HepG2 (cell line): ENCODE measurements around the gene CD300A. TPM values are rescaled to one million over a fixed set of nuclear protein-coding genes. Genes with fewer than 3 reads are reported as not detected.
A peak's percentile ranks its signal among the peaks of the same experiment; 100 is the strongest.

Experiments
- CREM ChIP-seq, 2 experiments: sonication (generic) in 1 of 2; formaldehyde crosslinking in 1 of 2; IDR thresholded peaks; 2 replicates each; pipeline versions ENCODE4 v1.4.0 to v1.6.1; 2016 to 2020; ENCODE audit warnings: antibody characterized with exemption in 1 of 2, mild to moderate bottlenecking in 1 of 2, missing genetic modification reagents in 1 of 2
- DR1 ChIP-seq: sonication (generic); formaldehyde crosslinking; IDR thresholded peaks from 2 replicates; pipeline ENCODE4 v1.8.0; 2021; ENCODE audit warnings: mild to moderate bottlenecking, missing genetic modification reagents, inconsistent platforms
- FOXK1 ChIP-seq: sonication (generic); formaldehyde crosslinking; IDR thresholded peaks from 2 replicates; pipeline ENCODE4 v1.4.0; 2020; ENCODE audit warnings: low read depth, missing genetic modification reagents, borderline replicate concordance
- GTF3A ChIP-seq: sonication (generic); formaldehyde crosslinking; conservative IDR thresholded peaks from 2 replicates; pipeline ENCODE4 v1.4.0; 2020; ENCODE audit warnings: mild to moderate bottlenecking, missing genetic modification reagents
- HIC2 ChIP-seq: sonication (generic); formaldehyde crosslinking; IDR thresholded peaks from 2 replicates; pipeline ENCODE4 v1.9.0; 2022; ENCODE audit warnings: low read depth, missing genetic modification reagents
- IKZF5 ChIP-seq: IDR thresholded peaks from 2 replicates; pipeline ENCODE4 v1.6.1; 2018; ENCODE audit warnings: missing genetic modification reagents, mild to moderate bottlenecking, missing compliant biosample characterization
- ISX ChIP-seq: sonication (generic); formaldehyde crosslinking; conservative IDR thresholded peaks from 2 replicates; pipeline ENCODE4 v1.5.0; 2020; ENCODE audit warnings: missing genetic modification reagents
- NR1H2 ChIP-seq: sonication (generic); formaldehyde crosslinking; IDR thresholded peaks from 2 replicates; pipeline ENCODE4 v1.8.1; 2022; ENCODE audit warnings: low read depth, missing genetic modification reagents, borderline replicate concordance
- RFX1 ChIP-seq: fragments of 450-650 bp; IDR thresholded peaks from 2 replicates; pipeline ENCODE4 v1.6.1; 2017
- SOX6 ChIP-seq, 2 experiments: fragments of 450-650 bp in 1 of 2; sonication (generic) in 1 of 2; formaldehyde crosslinking in 1 of 2; IDR thresholded peaks; 2 replicates each; pipeline versions ENCODE4 v1.4.0 to v1.6.1; 2017 to 2020; ENCODE audit warnings: antibody characterized with exemption in 1 of 2, mild to moderate bottlenecking in 1 of 2, missing genetic modification reagents in 1 of 2
- TGIF2 ChIP-seq: IDR thresholded peaks from 2 replicates; pipeline ENCODE4 v1.6.1; 2016; ENCODE audit warnings: control low read depth, missing compliant biosample characterization
- XRCC5 ChIP-seq: fragments of 200-400 bp; formaldehyde crosslinking; optimal IDR thresholded peaks from 2 replicates; pipeline ENCODE3; 2017; ENCODE audit warnings: mild to moderate bottlenecking, low read length
- ZC3H4 ChIP-seq: sonication (generic); formaldehyde crosslinking; IDR thresholded peaks from 2 replicates; pipeline ENCODE4 v1.4.0; 2020; ENCODE audit warnings: missing genetic modification reagents, borderline replicate concordance
- ZGPAT ChIP-seq: IDR thresholded peaks from 2 replicates; pipeline ENCODE4 v1.6.1; 2016; ENCODE audit warnings: mild to moderate bottlenecking
- ZNF276 ChIP-seq: sonication (generic); formaldehyde crosslinking; IDR thresholded peaks from 2 replicates; pipeline ENCODE4 v1.4.0; 2020; ENCODE audit warnings: mild to moderate bottlenecking, low read depth, missing genetic modification reagents
- ZNF557 ChIP-seq: sonication (generic); formaldehyde crosslinking; IDR thresholded peaks from 2 replicates; pipeline ENCODE4 v1.4.0; 2020; ENCODE audit warnings: missing genetic modification reagents
- ZNF598 ChIP-seq: sonication (generic); formaldehyde crosslinking; IDR thresholded peaks from 2 replicates; pipeline ENCODE4 v1.5.1; 2020; ENCODE audit warnings: mild to moderate bottlenecking, missing genetic modification reagents, borderline replicate concordance
- ZNF614 ChIP-seq: IDR thresholded peaks from 2 replicates; pipeline ENCODE4 v1.6.1; 2018; ENCODE audit warnings: missing biosample characterization, missing genetic modification reagents, inconsistent platforms, borderline replicate concordance
- ZNF629 ChIP-seq: sonication (generic); formaldehyde crosslinking; conservative IDR thresholded peaks from 2 replicates; pipeline ENCODE4 v1.5.0; 2020; ENCODE audit warnings: missing genetic modification reagents
- ZNF710 ChIP-seq: sonication (generic); formaldehyde crosslinking; IDR thresholded peaks from 2 replicates; pipeline ENCODE4 v1.5.0; 2020; ENCODE audit warnings: mild to moderate bottlenecking, missing genetic modification reagents, borderline replicate concordance
- polyA plus RNA-seq, 8 experiments: library from polyadenylated mRNA; depleted of rRNA in 3 of 8; stranded (reverse) in 7 of 8; unstranded in 1 of 8; fragments of >200 nt; fragmentation: Illumina TruSeq in 4 of 8; extraction: Trizol in 4 of 8; gene quantifications; 2 replicates each; pipeline versions ENCODE4 v1.2.1 to v1.2.3, GENCODE V29; 2011 to 2016; ENCODE audit warnings: low read depth in 4 of 8, missing spikeins in 1 of 8, mixed read lengths in 1 of 8; ENCODE audit not compliant: insufficient read depth in 1 of 8
- total RNA-seq, 5 experiments: library from RNA; depleted of rRNA; stranded (reverse); fragments of >200 nt; fragmentation: Illumina TruSeq; extraction: Trizol; gene quantifications; 2 replicates each; pipeline ENCODE4 v1.2.3, GENCODE V29; 2016; ENCODE audit warnings: low read depth in 1 of 5

CD300A gene
- total and polyA plus RNA-seq, 2 of the 13 experiments (the other 11 are each of a cell fraction or from before 2014, with no cell fraction given), result not detected

- TF ChIP-seq TGIF2 (CRISPR knock-in tag) (peak; percentile 30; the same call in 1 of the 2 replicates), NR1H2 (CRISPR knock-in tag) (no peak), ZC3H4 (CRISPR knock-in tag) (no peak), ZNF276 (no peak), CREM (IDR thresholded peaks at IDR 0.05) (no peak; the same call in 1 of the 2 replicates), CREM (CRISPR knock-in tag; IDR thresholded peaks at IDR 0.05) (no peak), ZGPAT (CRISPR knock-in tag) (peak; percentile 62), ZNF614 (peak; percentile 71; the same call in 1 of the 2 replicates), ISX (CRISPR knock-in tag) (no peak), IKZF5 (peak; percentile 48; the same call in 1 of the 2 replicates), ZNF629 (CRISPR knock-in tag) (no peak), GTF3A (CRISPR knock-in tag) (no peak), RFX1 (peak; percentile 7; the same call in 1 of the 2 replicates), DR1 (no peak), ZNF710 (CRISPR knock-in tag) (0 out of 2 replicates have a peak, but pooled peaks have one; percentile 50), HIC2 (no peak), SOX6 (IDR thresholded peaks at IDR 0.05) (no peak), SOX6 (CRISPR knock-in tag; IDR thresholded peaks at IDR 0.05) (peak; percentile 24; the same call in 1 of the 2 replicates), XRCC5 (peak; percentile 36), FOXK1 (CRISPR knock-in tag) (peak; percentile 38; the same call in 1 of the 2 replicates), ZNF557 (CRISPR knock-in tag) (peak; percentile 59; the same call in 1 of the 2 replicates), ZNF598 (CRISPR knock-in tag) (no peak)
Measured at GRCh38 chr17:74433421-74434121, 32.9 kb upstream of the CD300A start (continued).
